GM12873 (cell line): Measurements from ENCODE around the gene GOSR1.

Source experiments
- TF ChIP-seq, protein P1 (sequence below): IDR thresholded peaks from 2 replicates; pipeline ENCODE4 v1.5.1; 2012; ENCODE audit warnings: low read depth, mild to moderate bottlenecking, moderate library complexity, low read length, control low read depth; ENCODE audit not compliant: insufficient read depth; ENCODE audit errors: missing control alignments

The GOSR1 gene

GRCh38 chr17:30450125-30451027, 26.8 kb upstream of the GOSR1 start:
- TF ChIP-seq, protein P1, sequence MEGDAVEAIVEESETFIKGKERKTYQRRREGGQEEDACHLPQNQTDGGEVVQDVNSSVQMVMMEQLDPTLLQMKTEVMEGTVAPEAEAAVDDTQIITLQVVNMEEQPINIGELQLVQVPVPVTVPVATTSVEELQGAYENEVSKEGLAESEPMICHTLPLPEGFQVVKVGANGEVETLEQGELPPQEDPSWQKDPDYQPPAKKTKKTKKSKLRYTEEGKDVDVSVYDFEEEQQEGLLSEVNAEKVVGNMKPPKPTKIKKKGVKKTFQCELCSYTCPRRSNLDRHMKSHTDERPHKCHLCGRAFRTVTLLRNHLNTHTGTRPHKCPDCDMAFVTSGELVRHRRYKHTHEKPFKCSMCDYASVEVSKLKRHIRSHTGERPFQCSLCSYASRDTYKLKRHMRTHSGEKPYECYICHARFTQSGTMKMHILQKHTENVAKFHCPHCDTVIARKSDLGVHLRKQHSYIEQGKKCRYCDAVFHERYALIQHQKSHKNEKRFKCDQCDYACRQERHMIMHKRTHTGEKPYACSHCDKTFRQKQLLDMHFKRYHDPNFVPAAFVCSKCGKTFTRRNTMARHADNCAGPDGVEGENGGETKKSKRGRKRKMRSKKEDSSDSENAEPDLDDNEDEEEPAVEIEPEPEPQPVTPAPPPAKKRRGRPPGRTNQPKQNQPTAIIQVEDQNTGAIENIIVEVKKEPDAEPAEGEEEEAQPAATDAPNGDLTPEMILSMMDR: no peak

DNA sequence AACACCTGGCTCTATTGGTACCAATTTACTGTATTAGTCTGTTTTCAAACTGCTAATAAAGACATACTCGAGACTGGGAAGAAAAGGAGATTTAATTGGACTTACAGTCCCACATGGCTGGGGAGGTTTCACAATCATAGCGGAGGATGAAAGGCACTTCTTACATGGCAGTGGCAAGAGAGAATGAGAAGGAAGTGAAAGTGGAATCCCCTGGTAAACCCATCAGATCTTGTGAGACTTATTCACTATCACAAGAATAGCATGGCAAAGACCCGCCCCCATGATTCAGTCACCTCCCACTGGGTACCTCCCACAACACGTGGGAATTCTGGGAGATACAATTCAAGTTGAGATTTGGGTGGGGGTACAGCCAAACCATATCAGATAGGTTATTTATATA, 22.6 kb upstream of the GOSR1 start:
- TF ChIP-seq, protein P1: no peak

DNA sequence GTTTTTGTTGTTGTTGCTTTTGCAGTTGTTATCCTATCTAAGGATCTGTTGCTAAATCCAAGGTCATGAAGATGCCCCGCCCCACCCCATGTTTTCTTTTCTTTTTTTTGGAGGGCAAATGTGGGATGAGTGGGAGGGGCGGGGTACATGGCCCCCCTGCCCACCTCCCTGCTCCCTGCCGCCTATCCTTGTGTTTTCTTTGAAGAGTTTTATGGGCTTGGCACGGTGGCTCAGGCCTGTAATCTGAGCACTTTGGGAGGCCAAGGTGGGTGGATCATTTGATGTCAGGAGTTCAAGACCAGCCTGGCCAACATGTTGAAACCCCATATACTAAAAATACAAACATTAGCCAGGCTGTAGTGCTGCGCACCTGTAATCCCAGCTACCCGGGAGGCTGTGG, 18.8 kb upstream of the GOSR1 start:
- TF ChIP-seq, protein P1: no peak

- TF ChIP-seq, protein P1: no peak
Observed at GRCh38 chr17:30468465-30468864, 8.7 kb upstream of the GOSR1 start.

GRCh38 chr17:30472238-30472890, 4.8 kb upstream of the GOSR1 start:
- TF ChIP-seq, protein P1: no peak

- TF ChIP-seq, protein P1: no peak
Observed at GRCh38 chr17:30475206-30475605, 2.0 kb upstream of the GOSR1 start.

DNA sequence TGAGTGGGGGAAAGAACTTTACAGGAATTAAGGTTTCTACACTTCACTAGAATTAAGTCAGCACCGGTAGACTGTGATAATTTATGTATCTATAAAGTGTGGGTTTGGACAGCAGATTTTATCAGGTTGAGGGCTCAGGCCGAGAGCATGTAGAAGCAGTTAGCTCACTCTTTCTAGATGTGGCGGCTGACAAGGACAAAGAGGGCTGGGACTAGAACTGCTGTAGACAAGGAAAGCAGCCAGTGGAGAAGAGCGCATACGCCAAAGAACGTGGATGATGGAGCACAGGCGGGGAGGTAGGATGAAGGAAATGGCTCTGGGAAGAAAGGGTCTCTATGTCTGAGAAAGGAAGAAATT, 504 bp upstream of the GOSR1 start:
- TF ChIP-seq, protein P1: no peak
